HG03571 (cell line): ENCODE results near the gene NCAPG.
A peak's percentile ranks its signal among the peaks of the same experiment; 100 is the strongest.

ENCODE experiments used
- ATAC-seq: cut with Tn5 transposase; IDR thresholded peaks from one replicate; pipeline ENCODE4 v1.9.1; 2021; ENCODE audit not compliant: unreplicated experiment

The NCAPG gene, protein sequence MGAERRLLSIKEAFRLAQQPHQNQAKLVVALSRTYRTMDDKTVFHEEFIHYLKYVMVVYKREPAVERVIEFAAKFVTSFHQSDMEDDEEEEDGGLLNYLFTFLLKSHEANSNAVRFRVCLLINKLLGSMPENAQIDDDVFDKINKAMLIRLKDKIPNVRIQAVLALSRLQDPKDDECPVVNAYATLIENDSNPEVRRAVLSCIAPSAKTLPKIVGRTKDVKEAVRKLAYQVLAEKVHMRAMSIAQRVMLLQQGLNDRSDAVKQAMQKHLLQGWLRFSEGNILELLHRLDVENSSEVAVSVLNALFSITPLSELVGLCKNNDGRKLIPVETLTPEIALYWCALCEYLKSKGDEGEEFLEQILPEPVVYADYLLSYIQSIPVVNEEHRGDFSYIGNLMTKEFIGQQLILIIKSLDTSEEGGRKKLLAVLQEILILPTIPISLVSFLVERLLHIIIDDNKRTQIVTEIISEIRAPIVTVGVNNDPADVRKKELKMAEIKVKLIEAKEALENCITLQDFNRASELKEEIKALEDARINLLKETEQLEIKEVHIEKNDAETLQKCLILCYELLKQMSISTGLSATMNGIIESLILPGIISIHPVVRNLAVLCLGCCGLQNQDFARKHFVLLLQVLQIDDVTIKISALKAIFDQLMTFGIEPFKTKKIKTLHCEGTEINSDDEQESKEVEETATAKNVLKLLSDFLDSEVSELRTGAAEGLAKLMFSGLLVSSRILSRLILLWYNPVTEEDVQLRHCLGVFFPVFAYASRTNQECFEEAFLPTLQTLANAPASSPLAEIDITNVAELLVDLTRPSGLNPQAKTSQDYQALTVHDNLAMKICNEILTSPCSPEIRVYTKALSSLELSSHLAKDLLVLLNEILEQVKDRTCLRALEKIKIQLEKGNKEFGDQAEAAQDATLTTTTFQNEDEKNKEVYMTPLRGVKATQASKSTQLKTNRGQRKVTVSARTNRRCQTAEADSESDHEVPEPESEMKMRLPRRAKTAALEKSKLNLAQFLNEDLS

GRCh38 chr4:17810260-17811077 lies at the start of gene NCAPG, which contains the start of gene DCAF16:
Gene NCAPG (plus strand): TSS chr4:17810979. CDS start chr4:17811078, 99 bp downstream.
Gene DCAF16 (minus strand): TSS chr4:17810757. CDS start chr4:17804141, 6,616 bp downstream.
- peak; percentile 89 for ATAC-seq

DNA sequence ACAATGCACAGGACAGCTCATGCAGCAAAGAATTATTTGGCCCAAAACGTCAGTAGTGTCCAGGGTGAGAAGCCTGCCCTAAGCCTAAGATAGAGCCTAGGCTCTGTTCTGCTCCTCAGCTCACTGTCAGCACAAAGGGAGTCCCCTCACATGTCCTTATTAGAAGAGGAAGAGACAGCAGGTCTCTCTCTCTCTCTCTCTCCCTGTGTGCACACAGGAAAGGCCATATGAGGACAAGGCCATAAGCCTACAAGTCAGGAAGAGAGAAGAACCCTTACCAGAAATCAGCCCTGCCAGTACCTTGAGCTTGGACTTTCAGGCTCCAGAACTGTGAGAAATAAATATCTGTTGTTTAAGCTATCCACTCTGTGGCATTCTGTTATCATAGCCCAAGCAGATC lies 49.7 kb upstream of the NCAPG start:
- no peak for ATAC-seq

DNA sequence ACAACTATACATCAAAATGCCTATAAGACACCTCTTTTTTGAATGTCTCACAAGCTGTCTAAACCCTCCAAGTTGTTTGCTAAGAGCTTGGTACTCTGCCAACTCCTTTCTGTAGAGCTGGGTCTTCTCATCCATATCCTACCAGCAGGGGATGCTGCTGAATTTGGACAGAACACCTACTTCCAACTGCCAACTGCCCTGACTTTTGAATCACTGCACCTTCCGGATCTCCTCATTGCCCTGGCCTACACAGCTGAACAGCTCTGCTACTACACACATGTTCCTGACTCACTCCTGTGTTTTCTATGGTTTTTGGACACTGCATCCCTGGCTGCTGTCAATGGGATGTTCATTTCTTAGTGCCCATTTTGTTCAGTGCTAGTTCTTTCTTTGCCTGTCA lies 48.1 kb upstream of the NCAPG start:
- ATAC-seq: no peak

GRCh38 chr4:17763416-17763815 lies 47.4 kb upstream of the NCAPG start:
- ATAC-seq: no peak

DNA sequence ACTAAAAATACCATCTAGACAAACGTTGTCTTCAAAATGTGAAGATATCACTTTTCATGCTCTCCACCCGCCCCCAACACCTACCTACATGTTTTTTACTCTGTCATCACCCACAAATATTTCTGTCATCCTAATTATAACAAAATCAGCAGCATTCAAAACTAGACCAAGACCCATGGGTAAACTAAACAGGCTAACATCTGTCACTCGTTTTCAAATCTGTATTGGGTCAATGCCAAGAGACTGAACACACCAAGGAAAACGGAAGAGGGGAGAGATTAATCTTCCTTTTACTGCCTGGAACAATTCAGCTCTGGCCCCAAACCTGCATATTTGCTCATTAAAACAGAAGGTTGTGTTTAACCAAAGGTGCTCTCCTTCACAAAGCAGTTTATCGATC lies 46.8 kb upstream of the NCAPG start:
- ATAC-seq: no peak

GRCh38 chr4:17765514-17766286 lies 45.1 kb upstream of the NCAPG start:
- no peak for ATAC-seq

- no peak for ATAC-seq
Observed at GRCh38 chr4:17766826-17767458, 43.8 kb upstream of the NCAPG start.

DNA sequence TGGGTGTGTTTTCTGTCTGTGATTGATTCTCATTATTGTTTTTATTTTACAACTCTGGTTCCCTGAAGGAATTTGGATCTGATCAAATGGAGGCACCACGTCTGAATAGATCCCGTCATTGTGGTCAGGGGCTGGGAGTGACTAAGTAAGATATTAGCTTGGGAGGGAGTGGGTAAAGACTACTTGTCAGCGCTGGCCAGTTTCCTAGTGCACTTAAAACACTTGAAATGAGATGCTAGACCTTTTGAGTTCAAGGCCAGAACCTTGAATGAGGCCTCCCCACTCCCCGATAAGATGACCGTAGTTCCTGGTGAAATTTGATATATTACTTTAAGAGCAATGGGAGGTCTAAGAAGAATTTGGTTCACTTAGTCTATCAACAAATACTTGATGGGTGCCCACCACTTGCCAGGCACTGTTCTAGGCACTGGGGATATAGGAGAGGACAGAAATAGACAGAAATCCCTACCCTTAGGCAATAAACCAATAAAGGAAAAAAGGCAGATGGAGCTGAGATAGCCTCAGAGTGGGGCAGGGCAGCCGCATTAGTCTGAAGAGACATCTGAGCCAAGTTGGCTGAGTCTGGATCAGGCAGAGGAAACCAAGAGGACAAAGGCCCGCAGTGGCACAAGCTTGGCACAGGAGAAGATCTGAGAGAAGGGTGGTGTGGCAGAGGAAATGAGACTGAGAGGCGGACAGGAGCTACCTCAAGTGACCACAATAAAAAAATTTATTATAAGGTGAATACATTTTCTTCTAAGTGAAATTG lies 41.2 kb upstream of the NCAPG start:
- no peak for ATAC-seq

DNA sequence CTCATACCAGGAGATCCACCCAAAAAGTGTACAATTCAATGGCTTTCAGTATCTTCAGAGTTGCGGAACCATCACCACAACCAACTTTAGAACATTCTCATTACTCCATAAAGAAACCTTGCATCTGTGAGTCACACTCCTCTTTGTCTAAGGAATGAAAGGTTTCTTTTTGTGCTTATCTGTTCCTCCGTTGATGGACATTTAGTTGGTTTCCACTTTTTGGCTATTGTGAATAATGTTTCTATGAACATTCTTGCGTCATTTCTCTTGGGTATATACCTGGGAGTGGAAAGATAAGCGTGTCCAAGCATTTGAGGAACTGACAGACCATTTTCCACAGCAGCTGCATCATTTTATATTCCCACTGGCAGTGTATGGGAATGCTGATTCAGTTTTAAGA lies 39.9 kb upstream of the NCAPG start:
- ATAC-seq: no peak

DNA sequence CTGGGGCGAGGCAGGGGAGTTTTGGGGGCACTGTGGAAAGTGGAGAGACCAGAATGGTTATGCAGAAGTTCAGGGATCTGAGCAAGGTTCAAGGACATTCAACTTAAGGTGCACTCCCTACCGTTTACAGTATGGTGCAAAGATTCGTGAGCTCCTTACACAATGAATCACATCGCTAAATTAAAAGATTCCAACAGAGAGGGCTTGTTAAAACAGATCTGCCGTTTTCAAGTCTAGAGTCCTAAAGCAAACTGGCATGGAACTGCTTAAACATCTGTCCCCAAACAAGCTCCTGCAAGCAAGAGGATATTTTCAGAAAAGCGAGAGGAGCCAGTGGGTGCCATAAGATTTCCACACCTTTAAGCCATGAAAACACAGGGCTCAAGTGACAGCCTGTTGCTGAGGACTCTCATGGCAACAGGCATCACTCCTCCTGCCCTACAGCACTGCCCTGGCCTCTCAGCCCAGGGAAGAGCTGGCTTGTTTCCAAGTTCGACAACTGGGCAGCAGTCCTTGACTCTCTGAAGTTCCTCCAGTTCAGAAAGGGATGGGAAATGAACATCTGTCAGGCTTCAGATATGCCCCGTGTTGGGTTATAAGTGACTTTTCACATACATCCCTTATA lies 39.4 kb upstream of the NCAPG start:
- no peak for ATAC-seq

- ATAC-seq: no peak
Observed at GRCh38 chr4:17773135-17773698, 37.6 kb upstream of the NCAPG start.

- no peak for ATAC-seq
Observed at GRCh38 chr4:17778431-17778830, 32.3 kb upstream of the NCAPG start.

DNA sequence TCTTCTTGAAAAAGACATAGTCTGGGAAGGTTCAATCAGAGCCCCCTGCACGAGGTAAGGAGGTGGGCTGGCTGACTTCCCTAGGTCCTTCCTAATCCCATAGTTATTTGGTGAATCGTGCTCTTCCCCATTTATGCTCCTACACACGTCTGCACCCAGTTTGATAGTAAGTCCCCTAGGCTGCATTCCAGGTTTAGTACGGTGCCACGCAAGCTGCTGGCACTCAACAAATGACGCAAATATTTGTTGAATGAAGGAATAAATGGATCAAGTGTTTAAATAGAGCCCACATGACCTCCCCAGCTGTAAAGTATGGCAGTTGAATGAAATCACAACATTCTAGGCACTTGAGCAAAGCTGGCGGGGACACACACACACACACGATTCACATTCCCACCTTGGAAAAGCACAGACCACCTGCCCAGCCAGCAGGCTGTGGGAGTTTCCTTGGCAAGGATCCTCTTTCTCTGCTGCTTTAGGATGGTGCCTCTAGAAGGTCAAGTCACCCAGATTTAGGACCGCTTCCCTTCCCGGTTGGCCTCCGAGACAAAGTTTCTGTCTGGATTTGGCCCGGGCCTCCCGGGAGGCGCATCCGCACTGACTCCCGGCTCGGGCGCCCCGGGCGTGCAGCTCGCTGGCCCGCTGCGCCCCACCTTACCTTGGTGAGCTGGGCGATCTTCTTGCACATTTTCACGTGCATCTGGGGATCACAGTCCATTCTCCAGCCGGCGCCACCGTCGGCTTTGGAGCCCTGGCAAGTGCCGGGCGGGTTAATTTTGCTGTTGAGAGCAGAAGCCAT lies 30.1 kb upstream of the NCAPG start:
- no peak for ATAC-seq

DNA sequence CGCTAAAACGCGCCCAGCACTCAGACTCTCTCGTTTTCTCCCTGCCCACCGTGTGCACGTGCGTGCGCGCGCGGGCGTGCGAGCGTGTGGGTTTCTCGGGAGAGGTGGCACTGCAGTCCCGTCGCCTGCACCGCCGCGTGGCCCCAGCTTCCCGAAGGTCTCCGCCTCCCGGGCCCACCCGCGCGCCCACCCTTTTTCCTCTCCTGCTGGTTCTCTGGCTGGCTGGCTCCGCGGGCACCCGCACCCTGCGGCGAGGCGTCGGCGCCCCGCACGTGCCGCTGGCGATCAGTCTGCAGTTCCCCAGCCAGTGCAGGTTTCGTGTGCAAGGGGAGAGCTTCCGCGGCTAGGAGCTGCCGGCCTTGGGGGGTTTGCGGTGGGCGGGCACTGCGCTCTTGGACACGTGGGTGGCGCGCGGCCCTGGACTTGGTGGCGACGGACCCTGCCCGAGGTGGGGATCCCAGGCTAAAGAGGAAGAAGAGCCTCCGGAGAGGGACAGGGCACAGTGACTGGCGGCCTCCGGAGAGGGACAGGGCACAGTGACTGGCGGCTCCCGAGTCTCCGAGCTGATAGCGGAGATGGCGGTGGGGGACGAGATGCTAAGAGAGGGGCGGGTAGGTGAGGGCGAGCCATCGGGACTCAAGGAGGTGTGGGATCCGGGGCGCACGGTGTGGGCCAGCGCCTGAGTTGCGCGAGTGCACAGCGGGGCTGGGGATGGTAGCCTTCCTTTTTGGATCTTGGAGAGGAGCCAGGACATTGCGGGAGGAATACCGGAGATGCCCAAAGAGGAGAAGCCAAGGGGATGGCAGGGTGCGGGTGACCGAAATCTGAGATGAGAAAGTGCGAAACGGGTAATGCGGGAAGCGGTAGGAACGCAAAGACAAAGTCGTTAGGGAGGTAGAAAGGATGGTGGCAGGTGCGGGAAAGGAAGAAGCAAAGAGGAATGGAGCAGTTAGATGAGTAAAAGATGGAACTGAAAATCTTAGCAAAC lies 29.2 kb upstream of the NCAPG start, which contains the start of gene FAM184B:
Gene FAM184B (minus strand): TSS at position 322 of the 988 bp plus-strand sequence. CDS start 322 bp downstream, outside the sequence.
- no peak for ATAC-seq

DNA sequence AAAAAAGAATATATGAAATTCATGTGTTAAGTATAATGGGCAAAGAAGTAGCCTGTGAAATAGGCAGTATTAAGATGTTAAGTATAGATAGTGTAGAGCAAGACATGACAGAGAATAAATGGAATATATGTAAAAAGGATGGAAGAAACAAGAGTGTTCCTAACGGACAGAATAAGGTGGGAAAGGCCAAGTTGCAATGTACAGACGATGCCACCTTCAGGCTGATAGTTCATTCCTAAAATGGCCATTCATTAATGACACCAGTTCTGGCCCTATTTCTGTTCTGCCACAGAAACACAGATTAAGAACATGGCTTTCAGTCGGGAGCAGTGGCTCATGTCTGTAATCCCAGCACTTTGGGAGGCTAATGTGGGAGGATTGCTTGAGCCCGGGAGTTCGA lies 24.9 kb upstream of the NCAPG start:
- ATAC-seq: no peak

DNA sequence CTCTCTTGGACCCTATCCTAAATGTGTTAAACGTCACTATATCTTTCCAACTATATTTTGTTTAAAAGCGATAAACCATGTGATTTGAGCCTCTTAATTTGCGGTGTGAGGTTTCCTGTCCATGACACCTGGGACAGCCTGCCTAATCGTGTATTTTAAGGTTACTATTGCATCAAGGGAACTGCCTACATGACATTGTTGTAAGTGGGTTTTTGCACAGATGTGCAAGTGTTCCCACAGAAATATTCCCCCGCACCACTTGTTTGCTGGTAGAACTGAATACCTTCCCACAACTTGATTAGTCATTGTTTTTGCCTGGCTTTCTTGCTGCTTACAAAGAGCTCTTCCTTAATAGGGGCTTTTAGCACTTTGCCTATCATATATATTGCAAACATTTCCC lies 24.2 kb upstream of the NCAPG start:
- ATAC-seq: no peak
